ENCODE measurements around the gene PROB1. TPM values are rescaled to one million over a fixed set of nuclear protein-coding genes. Genes with fewer than 3 reads are reported as not detected.
A peak's percentile ranks its signal among the peaks of the same experiment; 100 is the strongest.

PROB1 gene
- total RNA-seq, 1 experiment from 2014 or later: 2.3 TPM

DNA sequence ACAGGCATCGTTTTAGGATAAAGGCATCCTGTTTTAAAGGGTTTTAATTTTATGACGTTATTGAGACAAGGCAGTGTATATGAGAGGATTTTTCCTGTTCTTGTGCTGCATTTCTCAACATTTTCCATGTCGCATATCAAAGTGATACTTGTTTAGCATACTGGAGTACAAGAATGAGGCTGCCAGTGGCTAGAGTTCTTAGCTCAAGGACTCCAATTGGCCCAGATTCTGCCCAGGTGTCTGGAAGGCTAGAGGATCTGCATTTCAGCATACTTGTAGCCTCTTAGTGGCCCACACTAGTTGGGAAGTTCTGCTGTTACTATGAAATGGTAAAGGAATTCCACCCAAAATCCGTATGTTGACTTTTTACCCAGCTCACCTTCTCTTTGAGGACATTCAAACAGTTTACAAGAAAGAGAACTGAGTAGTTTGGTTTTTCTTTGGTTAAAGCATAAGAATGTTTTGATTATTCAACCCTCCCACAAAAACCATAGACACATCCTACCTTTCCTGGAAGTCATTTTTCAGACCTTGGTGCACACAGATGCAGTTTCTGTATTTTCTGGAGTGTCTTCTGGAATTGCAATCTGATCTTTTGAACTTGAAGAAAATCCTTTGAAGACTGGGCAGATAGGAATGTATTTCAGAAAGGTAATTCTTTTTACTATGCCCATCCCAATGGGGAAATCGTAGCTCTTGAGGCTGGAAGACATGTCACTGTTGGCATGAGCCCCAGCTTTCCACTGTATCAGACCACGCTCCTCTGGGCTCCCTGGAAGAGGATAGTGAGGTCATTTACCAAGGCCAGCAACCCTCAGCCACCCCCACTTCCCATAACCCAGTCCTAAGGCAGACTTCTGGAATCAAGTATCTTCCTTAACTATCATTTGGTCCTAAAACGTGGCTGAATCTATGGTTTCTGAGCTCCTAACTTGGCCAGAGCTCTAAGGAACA lies 23.1 kb downstream of the PROB1 start:
- no peaks in the 10 kb centered on the region for H3K9me3 ChIP-seq (ENCODE audit: control insufficient read depth, insufficient read depth, low read depth, low read length)
- H3K4me1 ChIP-seq (ENCODE audit: control insufficient read depth, insufficient read depth, low read length): peaks cover 9% of the 10 kb centered on the region
- ChIA-PET CTCF (no interaction called here), POLR2A (no interaction called here)
- intact Hi-C loops (cut with micrococcal nuclease; ENCODE audit: unreplicated experiment) (no loop called here), in situ Hi-C loops (cut with HindIII; ENCODE audit: low pct_unique_long_range_greater_than_20kb, low sequenced_read_pairs) (no loop called here)
- H3K4me3 ChIP-seq (ENCODE audit: low read depth in 2 of 2, low read length in 2 of 2): no peak overlapping the region
- no peaks in the 10 kb centered on the region for H3K27me3 ChIP-seq (ENCODE audit: control insufficient read depth, insufficient read depth, low read length)
- DNase-seq (ENCODE audit: low read depth, low spot score) (no peak), ATAC-seq (no peak)
- peaks cover 22% of the 10 kb centered on the region for H3K36me3 ChIP-seq (ENCODE audit: control insufficient read depth, insufficient read depth, low read length)
- TF ChIP-seq TCF7L2 (IDR thresholded peaks at IDR 0.05; ENCODE audit: low read depth, low read length): no peak
- TF ChIP-seq, protein P1, sequence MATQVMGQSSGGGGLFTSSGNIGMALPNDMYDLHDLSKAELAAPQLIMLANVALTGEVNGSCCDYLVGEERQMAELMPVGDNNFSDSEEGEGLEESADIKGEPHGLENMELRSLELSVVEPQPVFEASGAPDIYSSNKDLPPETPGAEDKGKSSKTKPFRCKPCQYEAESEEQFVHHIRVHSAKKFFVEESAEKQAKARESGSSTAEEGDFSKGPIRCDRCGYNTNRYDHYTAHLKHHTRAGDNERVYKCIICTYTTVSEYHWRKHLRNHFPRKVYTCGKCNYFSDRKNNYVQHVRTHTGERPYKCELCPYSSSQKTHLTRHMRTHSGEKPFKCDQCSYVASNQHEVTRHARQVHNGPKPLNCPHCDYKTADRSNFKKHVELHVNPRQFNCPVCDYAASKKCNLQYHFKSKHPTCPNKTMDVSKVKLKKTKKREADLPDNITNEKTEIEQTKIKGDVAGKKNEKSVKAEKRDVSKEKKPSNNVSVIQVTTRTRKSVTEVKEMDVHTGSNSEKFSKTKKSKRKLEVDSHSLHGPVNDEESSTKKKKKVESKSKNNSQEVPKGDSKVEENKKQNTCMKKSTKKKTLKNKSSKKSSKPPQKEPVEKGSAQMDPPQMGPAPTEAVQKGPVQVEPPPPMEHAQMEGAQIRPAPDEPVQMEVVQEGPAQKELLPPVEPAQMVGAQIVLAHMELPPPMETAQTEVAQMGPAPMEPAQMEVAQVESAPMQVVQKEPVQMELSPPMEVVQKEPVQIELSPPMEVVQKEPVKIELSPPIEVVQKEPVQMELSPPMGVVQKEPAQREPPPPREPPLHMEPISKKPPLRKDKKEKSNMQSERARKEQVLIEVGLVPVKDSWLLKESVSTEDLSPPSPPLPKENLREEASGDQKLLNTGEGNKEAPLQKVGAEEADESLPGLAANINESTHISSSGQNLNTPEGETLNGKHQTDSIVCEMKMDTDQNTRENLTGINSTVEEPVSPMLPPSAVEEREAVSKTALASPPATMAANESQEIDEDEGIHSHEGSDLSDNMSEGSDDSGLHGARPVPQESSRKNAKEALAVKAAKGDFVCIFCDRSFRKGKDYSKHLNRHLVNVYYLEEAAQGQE (IDR thresholded peaks at IDR 0.05; ENCODE audit: insufficient read depth in 1 of 2, low read depth in 2 of 2, low read length in 1 of 2): no peak
- TF ChIP-seq, protein P2, sequence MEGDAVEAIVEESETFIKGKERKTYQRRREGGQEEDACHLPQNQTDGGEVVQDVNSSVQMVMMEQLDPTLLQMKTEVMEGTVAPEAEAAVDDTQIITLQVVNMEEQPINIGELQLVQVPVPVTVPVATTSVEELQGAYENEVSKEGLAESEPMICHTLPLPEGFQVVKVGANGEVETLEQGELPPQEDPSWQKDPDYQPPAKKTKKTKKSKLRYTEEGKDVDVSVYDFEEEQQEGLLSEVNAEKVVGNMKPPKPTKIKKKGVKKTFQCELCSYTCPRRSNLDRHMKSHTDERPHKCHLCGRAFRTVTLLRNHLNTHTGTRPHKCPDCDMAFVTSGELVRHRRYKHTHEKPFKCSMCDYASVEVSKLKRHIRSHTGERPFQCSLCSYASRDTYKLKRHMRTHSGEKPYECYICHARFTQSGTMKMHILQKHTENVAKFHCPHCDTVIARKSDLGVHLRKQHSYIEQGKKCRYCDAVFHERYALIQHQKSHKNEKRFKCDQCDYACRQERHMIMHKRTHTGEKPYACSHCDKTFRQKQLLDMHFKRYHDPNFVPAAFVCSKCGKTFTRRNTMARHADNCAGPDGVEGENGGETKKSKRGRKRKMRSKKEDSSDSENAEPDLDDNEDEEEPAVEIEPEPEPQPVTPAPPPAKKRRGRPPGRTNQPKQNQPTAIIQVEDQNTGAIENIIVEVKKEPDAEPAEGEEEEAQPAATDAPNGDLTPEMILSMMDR (IDR thresholded peaks at IDR 0.05): no peak
- no peak for TF ChIP-seq POLR2AphosphoS5 (IDR thresholded peaks at IDR 0.05; ENCODE audit: low read depth, low read length)
- TF ChIP-seq SIN3A (IDR thresholded peaks at IDR 0.05; ENCODE audit: borderline replicate concordance, insufficient read depth, low read depth, low read length): no peak
- BruUV-seq (replicated peaks): no TSS peak
- no peak overlapping the region for H3K27ac ChIP-seq (ENCODE audit: low read length)

- no peak for ATAC-seq
- H3K4me1 ChIP-seq (ENCODE audit: control insufficient read depth, insufficient read depth, low read length): peaks cover 9% of the 10 kb centered on the region
- H3K4me3 ChIP-seq (ENCODE audit: low read depth in 2 of 2, low read length in 2 of 2): no peak overlapping the region
- TSS peak; percentile 65 for BruUV-seq (replicated peaks)
- H3K27me3 ChIP-seq (ENCODE audit: control insufficient read depth, insufficient read depth, low read length): no peaks in the 10 kb centered on the region
- POLR2A ChIA-PET: no interaction called here
- CTCF ChIA-PET: no interaction called here
- in situ Hi-C loops (cut with HindIII; ENCODE audit: low pct_unique_long_range_greater_than_20kb, low sequenced_read_pairs): no loop called here
- DNase-seq (ENCODE audit: low read depth, low spot score): no peak
- TF ChIP-seq, protein P1 (IDR thresholded peaks at IDR 0.05; ENCODE audit: insufficient read depth in 1 of 2, low read depth in 2 of 2, low read length in 1 of 2): no peak
- TF ChIP-seq, protein P2 (IDR thresholded peaks at IDR 0.05): no peak
- TF ChIP-seq SIN3A (IDR thresholded peaks at IDR 0.05; ENCODE audit: borderline replicate concordance, insufficient read depth, low read depth, low read length) (no peak), POLR2AphosphoS5 (IDR thresholded peaks at IDR 0.05; ENCODE audit: low read depth, low read length) (no peak), TCF7L2 (IDR thresholded peaks at IDR 0.05; ENCODE audit: low read depth, low read length) (no peak)
- intact Hi-C loops (cut with micrococcal nuclease; ENCODE audit: unreplicated experiment): no loop called here
- H3K36me3 ChIP-seq (ENCODE audit: control insufficient read depth, insufficient read depth, low read length): peaks cover 25% of the 10 kb centered on the region
- H3K9me3 ChIP-seq (ENCODE audit: control insufficient read depth, insufficient read depth, low read depth, low read length): no peaks in the 10 kb centered on the region
- H3K27ac ChIP-seq (ENCODE audit: low read length): no peak overlapping the region
Observed at GRCh38 chr5:139369181-139369580, 25.7 kb downstream of the PROB1 start.
